Neural cell (in vitro differentiated cells): Measurements from ENCODE around the gene CCN2.

Source experiments
- EZH2 ChIP-seq: fragments of 200-600, 300-800 bp; shearing (Covaris generic), sonication (generic); IDR thresholded peaks from 2 replicates; pipeline ENCODE4 v1.6.1; 2014; ENCODE audit warnings: antibody characterized with exemption, low read length, borderline replicate concordance, mild to moderate bottlenecking; ENCODE audit not compliant: insufficient read depth, poor library complexity, severe bottlenecking
- RAD21 ChIP-seq: fragments of 450-650 bp; conservative IDR thresholded peaks from 2 replicates; pipeline ENCODE4 v1.6.1; 2014; ENCODE audit warnings: antibody characterized with exemption, mild to moderate bottlenecking, moderate library complexity
- TF ChIP-seq, protein P1 (sequence below): fragments of 450-650 bp; IDR thresholded peaks from 2 replicates; pipeline ENCODE4 v1.5.1; 2014; ENCODE audit warnings: antibody characterized with exemption, mild to moderate bottlenecking, moderate library complexity; ENCODE audit not compliant: poor library complexity, severe bottlenecking

DNA sequence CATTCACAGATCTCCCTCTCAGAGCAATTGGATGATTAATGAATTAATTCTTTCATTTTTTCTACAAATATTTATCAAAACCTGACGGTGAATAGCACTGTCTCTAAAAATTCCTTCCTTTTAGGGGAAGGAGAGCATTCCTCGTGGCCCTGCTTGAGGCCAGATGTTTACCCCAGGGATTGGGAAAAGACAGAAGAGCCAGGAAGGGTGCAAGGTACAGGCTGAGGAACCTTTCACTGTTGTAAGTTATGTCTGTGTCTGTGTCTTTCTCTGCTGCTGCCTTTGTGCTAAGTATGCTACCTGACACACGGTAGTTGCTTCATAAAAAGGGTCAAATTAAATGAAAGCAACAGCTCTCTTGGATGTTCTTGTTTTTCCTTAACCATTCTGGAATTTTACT is 27.4 kb upstream of the CCN2 start:
- TF ChIP-seq RAD21 (no peak), EZH2 (no peak)
- TF ChIP-seq, protein P1, sequence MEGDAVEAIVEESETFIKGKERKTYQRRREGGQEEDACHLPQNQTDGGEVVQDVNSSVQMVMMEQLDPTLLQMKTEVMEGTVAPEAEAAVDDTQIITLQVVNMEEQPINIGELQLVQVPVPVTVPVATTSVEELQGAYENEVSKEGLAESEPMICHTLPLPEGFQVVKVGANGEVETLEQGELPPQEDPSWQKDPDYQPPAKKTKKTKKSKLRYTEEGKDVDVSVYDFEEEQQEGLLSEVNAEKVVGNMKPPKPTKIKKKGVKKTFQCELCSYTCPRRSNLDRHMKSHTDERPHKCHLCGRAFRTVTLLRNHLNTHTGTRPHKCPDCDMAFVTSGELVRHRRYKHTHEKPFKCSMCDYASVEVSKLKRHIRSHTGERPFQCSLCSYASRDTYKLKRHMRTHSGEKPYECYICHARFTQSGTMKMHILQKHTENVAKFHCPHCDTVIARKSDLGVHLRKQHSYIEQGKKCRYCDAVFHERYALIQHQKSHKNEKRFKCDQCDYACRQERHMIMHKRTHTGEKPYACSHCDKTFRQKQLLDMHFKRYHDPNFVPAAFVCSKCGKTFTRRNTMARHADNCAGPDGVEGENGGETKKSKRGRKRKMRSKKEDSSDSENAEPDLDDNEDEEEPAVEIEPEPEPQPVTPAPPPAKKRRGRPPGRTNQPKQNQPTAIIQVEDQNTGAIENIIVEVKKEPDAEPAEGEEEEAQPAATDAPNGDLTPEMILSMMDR, result no peak
